Mucosa of rectum (tissue), 2 donors: Measurements from ENCODE around the gene FAM107B.
A peak's percentile ranks its signal among the peaks of the same experiment; 100 is the strongest.

Experiments
- H3K27ac ChIP-seq, 2 donors: one replicate each; pipeline ENCODE4 v1.7.0; 2013; ENCODE audit warnings: inconsistent platforms in 2 of 2, low read depth in 2 of 2, low read length in 2 of 2
- H3K27me3 ChIP-seq, 2 donors: one replicate each; pipeline ENCODE4 v1.7.0; 2013; ENCODE audit warnings: low read length in 2 of 2; ENCODE audit not compliant: control insufficient read depth in 2 of 2, insufficient read depth in 2 of 2
- H3K36me3 ChIP-seq, 2 donors: one replicate each; pipeline ENCODE4 v1.7.0; 2013; ENCODE audit warnings: low read length in 2 of 2; ENCODE audit not compliant: control insufficient read depth in 2 of 2, insufficient read depth in 2 of 2
- H3K4me1 ChIP-seq, 2 donors: one replicate each; pipeline ENCODE4 v1.7.0; 2013; ENCODE audit warnings: low read length in 2 of 2, mild to moderate bottlenecking in 1 of 2; ENCODE audit not compliant: control insufficient read depth in 2 of 2, insufficient read depth in 2 of 2
- H3K4me3 ChIP-seq, 2 donors: one replicate each; pipeline ENCODE4 v1.7.0; 2013; ENCODE audit warnings: low read length in 2 of 2
- H3K9ac ChIP-seq, 2 donors: one replicate each; pipeline ENCODE4 v1.7.0; 2013; ENCODE audit warnings: low read length in 2 of 2, low read depth in 1 of 2, mild to moderate bottlenecking in 1 of 2
- H3K9me3 ChIP-seq, 2 donors: one replicate each; pipeline ENCODE4 v1.7.0; 2013; ENCODE audit warnings: low read length in 2 of 2; ENCODE audit not compliant: control insufficient read depth in 2 of 2
- donor health status: healthy.
- donor health status: Normal muscosa, but diverticular disease.

The FAM107B gene

DNA sequence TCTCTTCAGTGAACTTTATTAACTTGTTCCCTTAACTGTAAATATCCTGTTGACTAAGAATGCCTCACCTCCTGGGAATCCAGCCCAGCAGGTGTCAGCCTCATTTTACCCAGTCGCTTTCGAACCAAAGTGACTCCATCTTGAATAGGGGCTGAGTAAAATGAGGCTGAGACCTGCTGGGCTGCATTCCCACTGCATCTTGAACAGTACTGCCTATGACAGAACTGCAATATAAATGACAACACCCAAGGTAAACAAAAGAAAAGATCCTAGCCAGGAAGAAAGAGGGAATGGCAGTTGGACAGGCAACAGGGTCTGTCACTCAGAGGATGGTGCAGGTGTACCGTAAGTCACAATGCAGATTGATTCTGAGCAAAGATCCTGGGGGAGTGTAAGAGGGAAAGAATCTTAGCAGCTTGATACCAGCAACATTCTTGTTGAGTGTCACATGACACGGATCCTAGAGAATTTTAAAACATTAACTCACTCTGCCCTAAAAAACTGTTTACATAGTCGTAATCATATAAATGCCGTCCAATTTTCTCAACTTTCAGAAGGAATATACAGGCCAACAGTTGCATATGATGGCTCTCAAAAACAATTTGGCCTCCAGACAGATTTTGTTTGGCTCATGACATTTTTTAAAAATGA is 4.4 kb upstream of the FAM107B start:
- H3K4me1 ChIP-seq, result peaks cover 7 to 12% of the 10 kb centered on the region in 2 donors
- H3K9me3 ChIP-seq, result no peaks in the 10 kb centered on the region
- H3K9ac ChIP-seq, result no peak overlapping the region
- H3K36me3 ChIP-seq, result no peaks in the 10 kb centered on the region
- H3K4me3 ChIP-seq, result no peak overlapping the region
- no peaks in the 10 kb centered on the region for H3K27me3 ChIP-seq
- peak overlapping the region; percentile 44 to 63 for H3K27ac ChIP-seq

DNA sequence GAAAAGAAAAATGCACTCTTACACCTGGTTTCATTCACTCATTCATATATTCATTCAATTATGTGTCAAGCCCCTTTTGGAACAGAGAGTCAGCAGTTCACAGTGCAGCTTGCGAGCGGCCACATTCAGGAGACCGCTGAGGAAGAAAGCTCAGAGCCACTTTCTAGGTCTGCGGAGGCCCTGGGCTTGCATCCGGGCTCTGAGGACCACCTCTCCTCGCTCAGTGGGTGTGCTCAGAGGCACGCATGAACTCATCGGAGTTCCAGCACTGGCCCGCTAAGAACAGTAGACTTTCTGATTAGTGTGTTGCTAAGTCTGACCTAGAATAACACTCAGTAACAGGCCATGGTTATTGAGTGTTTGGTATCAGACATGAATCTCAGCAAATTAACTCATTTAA is 1.8 kb upstream of the FAM107B start:
- peaks cover 7 to 12% of the 10 kb centered on the region in 2 donors for H3K4me1 ChIP-seq
- H3K9ac ChIP-seq, result no peak overlapping the region
- H3K4me3 ChIP-seq, result no peak overlapping the region
- no peaks in the 10 kb centered on the region for H3K9me3 ChIP-seq
- no peak overlapping the region for H3K27ac ChIP-seq
- no peaks in the 10 kb centered on the region for H3K27me3 ChIP-seq
- H3K36me3 ChIP-seq, result no peaks in the 10 kb centered on the region

DNA sequence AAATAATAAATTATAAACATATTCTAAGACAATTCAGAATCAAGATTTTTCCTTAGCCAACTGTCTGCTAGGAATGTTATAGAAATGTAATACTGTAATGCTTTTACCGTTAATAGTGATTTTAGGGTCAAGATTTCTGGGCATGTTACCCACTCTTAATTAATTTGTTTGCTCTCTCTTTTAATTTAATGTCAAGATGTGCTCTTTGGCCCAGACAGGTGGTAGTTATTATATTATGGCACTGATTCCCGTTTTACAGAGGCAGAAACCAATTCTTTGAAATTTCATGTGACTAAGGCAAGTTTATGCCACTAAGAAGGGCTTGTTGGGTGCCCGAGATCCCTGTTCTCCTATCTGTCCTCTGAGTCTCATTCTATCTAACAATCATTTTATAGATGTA is 959 bp upstream of the FAM107B start:
- no peak overlapping the region for H3K9ac ChIP-seq
- no peak overlapping the region for H3K4me3 ChIP-seq
- H3K9me3 ChIP-seq, result no peaks in the 10 kb centered on the region
- no peaks in the 10 kb centered on the region for H3K36me3 ChIP-seq
- H3K4me1 ChIP-seq, result peaks cover 7 to 12% of the 10 kb centered on the region in 2 donors
- no peaks in the 10 kb centered on the region for H3K27me3 ChIP-seq
- no peak overlapping the region for H3K27ac ChIP-seq

DNA sequence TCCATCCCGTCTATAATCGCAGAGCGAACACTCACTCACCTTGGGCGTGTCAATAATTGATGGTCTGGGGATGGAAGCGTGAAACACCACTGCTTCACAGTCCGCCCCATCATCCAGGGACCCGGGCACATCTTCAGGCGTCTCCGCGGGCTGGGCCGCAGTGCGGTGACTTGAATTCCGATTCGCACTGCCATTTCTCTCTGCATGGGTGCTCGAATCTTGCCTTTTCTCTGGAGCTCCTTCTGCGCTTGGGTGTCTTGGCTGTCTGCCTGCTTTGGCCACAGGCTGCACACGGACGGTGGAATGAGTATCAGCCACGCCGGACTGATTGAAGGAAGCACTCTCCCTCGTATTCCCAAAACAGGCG is 500 bp downstream of the FAM107B start:
- Histone ChIP-seq H3K9me3 (no peaks in the 10 kb centered on the region), H3K4me3 (no peak overlapping the region), H3K9ac (no peak overlapping the region), H3K27ac (peak overlapping the region; percentile 35 to 66), H3K4me1 (peaks cover 7 to 10% of the 10 kb centered on the region in 2 donors), H3K36me3 (no peaks in the 10 kb centered on the region), H3K27me3 (no peaks in the 10 kb centered on the region)

DNA sequence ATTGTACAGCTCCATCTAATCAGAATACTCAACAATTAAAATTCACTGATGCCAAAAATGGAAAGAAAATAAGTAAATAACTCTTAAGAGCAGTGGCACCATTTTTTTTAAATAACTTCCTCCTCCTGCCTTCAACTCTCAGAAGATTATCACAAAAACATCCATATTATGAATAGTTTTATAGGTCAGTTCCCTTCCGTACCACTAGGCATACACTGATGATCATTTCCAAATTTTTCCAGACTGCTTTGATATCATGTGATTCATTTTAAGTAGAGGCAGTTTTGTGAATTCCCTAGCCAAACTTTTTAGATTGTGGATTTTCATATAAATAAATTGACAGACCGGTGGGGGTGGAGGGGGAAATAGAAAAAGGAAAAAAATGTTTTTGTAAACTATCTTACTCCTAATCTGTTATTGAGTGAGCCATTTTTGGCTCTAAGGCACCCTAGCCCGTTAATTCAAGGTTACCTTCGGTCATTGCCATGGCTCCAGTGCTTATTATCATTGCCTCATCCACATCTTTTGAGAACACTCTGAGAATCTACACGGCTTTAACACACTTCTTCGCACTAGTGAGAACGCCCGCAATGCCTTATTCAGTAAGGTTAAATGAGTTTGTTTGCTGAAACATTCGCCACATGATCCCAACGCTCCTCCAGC is 1.0 kb downstream of the FAM107B start:
- no peak overlapping the region for H3K9ac ChIP-seq
- no peaks in the 10 kb centered on the region for H3K36me3 ChIP-seq
- no peaks in the 10 kb centered on the region for H3K27me3 ChIP-seq
- H3K27ac ChIP-seq, result peak overlapping the region; percentile 35 to 66
- H3K4me3 ChIP-seq, result no peak overlapping the region
- peaks cover 2 to 5% of the 10 kb centered on the region in 2 donors for H3K4me1 ChIP-seq
- H3K9me3 ChIP-seq, result no peaks in the 10 kb centered on the region

DNA sequence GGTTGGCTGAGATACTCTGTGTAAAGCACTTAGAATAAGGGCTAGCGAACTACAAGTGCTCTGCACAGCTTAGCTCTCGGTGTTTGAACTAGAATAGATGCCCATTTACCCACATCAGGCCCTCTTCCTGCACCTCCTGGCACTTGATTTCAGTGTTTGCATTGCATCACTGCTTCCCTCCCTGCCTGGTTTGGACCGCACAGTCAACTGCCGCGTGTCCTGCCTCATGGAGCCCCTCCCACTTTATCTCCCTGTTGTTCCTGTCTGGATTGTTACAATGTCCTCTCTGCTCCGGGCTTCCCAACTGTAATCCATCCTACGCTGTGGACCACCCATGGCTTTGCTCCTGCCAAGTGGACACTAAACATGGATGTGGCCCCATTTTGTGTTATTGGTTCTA is 2.3 kb downstream of the FAM107B start:
- no peak overlapping the region for H3K4me3 ChIP-seq
- no peak overlapping the region for H3K9ac ChIP-seq
- H3K27me3 ChIP-seq, result no peaks in the 10 kb centered on the region
- H3K9me3 ChIP-seq, result no peaks in the 10 kb centered on the region
- H3K4me1 ChIP-seq, result no peaks in the 10 kb centered on the region
- no peak overlapping the region for H3K27ac ChIP-seq
- no peaks in the 10 kb centered on the region for H3K36me3 ChIP-seq

DNA sequence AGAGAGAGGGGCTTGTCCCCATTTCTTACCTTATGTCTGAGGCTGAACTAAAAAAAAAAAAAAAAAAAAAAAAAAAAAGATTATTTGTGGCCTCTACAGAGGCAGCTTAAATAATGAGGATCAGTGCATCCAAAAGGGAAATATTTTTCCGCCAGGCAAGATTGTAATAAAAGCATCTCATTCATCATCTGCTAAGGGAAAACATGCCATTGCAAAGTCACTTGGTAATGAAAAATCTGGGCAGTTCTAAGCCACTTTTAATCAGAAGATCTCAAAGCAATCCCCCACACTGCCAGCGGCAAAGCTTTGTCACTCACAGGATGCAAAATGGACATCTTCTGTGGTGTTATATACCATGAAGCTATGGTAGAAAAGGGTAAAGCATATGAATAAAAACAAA is 3.8 kb downstream of the FAM107B start:
- Histone ChIP-seq H3K27ac (no peak overlapping the region), H3K9me3 (no peaks in the 10 kb centered on the region), H3K4me1 (no peaks in the 10 kb centered on the region), H3K9ac (no peak overlapping the region), H3K4me3 (no peak overlapping the region), H3K36me3 (no peaks in the 10 kb centered on the region), H3K27me3 (no peaks in the 10 kb centered on the region)

DNA sequence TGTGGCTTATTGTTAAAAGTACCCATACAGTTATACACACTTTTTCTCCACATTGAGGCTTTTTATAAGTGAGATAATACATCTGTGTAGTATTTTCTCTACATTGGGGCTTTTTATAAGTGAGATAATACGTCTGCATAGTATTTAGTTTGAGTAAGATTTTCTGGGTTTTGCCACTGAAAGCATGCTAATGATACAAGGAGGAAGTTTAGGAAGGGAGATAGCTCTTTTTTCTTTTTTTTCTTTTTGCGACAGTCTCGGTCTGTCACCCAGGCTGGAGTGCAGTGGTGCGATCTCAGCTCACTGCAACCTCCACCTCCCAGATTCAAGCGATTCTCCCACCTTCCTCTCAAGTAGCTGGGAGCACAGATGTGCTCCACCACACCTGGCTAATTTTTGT is 13.3 kb downstream of the FAM107B start:
- Histone ChIP-seq H3K36me3 (no peaks in the 10 kb centered on the region), H3K9me3 (no peaks in the 10 kb centered on the region), H3K4me1 (no peaks in the 10 kb centered on the region), H3K4me3 (no peak overlapping the region), H3K9ac (no peak overlapping the region), H3K27ac (no peak overlapping the region), H3K27me3 (no peaks in the 10 kb centered on the region)

DNA sequence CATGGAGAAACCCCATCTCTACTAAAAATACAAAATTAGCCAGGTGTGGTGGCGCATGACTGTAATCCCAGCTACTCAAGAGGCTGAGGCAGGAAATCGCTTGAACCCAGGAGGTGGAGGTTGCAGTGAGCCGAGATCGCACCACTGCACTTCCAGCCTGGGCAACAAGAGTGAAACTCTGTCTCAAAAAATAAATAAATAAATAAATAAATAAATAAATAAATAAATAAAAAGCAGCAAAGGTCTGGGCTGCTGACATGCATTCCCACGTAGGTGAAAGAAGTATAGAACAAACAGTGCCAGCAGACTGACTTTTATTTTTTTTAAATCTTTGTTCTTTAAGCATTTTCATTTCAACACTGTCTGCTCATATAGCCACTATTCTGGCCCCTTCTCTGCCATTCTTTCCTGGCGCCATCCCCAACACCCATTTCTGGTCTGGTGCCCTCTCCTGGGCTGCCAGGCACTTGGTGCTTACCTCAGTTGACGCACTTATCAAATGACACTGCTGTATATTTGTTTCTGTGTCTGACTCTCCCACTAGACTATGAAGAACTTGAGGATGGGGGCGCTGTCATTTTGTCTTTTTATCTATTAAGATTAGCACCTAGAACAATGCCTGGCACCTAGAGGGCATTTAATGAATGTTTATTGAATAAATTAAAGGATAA is 15.6 kb downstream of the FAM107B start:
- no peaks in the 10 kb centered on the region for H3K9me3 ChIP-seq
- no peaks in the 10 kb centered on the region for H3K4me1 ChIP-seq
- H3K36me3 ChIP-seq, result no peaks in the 10 kb centered on the region

DNA sequence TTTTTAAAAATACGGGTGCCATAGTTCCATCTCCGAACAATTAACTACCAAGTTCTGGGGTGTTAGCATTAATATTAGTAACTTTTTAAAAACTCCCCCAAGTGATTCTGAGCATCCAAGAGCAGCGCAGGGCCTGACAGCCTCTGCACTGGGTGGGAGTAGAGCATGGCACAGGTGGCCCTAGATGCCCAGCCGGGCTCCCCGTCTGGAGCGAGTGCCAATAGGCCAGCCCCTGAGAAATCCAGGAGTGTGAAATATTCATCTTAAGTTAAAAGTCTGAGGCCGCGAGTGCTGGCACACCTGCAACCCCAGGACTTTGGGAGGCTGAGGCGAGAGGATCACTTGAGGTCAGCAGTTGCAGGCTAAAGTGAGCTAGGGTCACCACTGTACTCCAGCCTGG is 16.2 kb downstream of the FAM107B start:
- H3K4me1 ChIP-seq, result no peaks in the 10 kb centered on the region
- H3K4me3 ChIP-seq, result no peak overlapping the region
- no peak overlapping the region for H3K9ac ChIP-seq
- H3K27me3 ChIP-seq, result no peaks in the 10 kb centered on the region
- no peak overlapping the region for H3K27ac ChIP-seq
- H3K36me3 ChIP-seq, result no peaks in the 10 kb centered on the region
- H3K9me3 ChIP-seq, result no peaks in the 10 kb centered on the region

More for the DNA sequence above, 15.6 kb downstream of the FAM107B start:
- Histone ChIP-seq H3K27me3 (no peaks in the 10 kb centered on the region), H3K9ac (no peak overlapping the region), H3K27ac (no peak overlapping the region), H3K4me3 (no peak overlapping the region)
